HPDE6-E6E7 (cell line): Measurements from ENCODE around the gene SGO1.
"Not testable (repeated sequence)": the region's sequence is repeated elsewhere in the genome, so short reads cannot be mapped to it uniquely, and the experiment has no call there.

Experiments
- DNase-seq: peaks from one replicate; pipeline ENCODE4 v3.0.0; 2011; ENCODE audit warnings: missing footprints; ENCODE audit errors: extremely low spot score

SGO1 gene

GRCh38 chr3:20185679-20186599 lies at the start of gene SGO1:
TSS of gene SGO1 (minus strand) at chr3:20186206. CDS start at chr3:20184027, 2,179 bp downstream.
- DNase-seq = peak; percentile 75

GRCh38 chr3:20235796-20236195 lies 49.8 kb upstream of the SGO1 start:
- DNase-seq = no peak

GRCh38 chr3:20232906-20233780 lies 47.1 kb upstream of the SGO1 start:
- DNase-seq = no peak

- DNase-seq = no peak
These were observed 44.9 kb upstream of the SGO1 start for GRCh38 chr3:20230954-20231353.

GRCh38 chr3:20225769-20226168 lies 39.8 kb upstream of the SGO1 start:
- no peak for DNase-seq

GRCh38 chr3:20222274-20222673 lies 36.3 kb upstream of the SGO1 start:
- DNase-seq = no peak

GRCh38 chr3:20218215-20218614 lies 32.2 kb upstream of the SGO1 start:
- DNase-seq = no peak

GRCh38 chr3:20215636-20216035 lies 29.6 kb upstream of the SGO1 start:
- DNase-seq = no peak

- not testable (repeated sequence) for DNase-seq
These were observed 27.5 kb upstream of the SGO1 start for GRCh38 chr3:20213491-20213890.

- not testable (repeated sequence) for DNase-seq
These were observed 21.9 kb upstream of the SGO1 start for GRCh38 chr3:20207945-20208344.

GRCh38 chr3:20205898-20206297 lies 19.9 kb upstream of the SGO1 start:
- not testable (repeated sequence) for DNase-seq

- no peak for DNase-seq
These were observed 15.1 kb upstream of the SGO1 start for GRCh38 chr3:20201143-20201542.

- no peak for DNase-seq
These were observed 11.8 kb upstream of the SGO1 start for GRCh38 chr3:20197775-20198174.

- DNase-seq = no peak
These were observed 8.9 kb upstream of the SGO1 start for GRCh38 chr3:20194793-20195460.

GRCh38 chr3:20190991-20191390 lies 5.0 kb upstream of the SGO1 start:
- no peak for DNase-seq

- DNase-seq = no peak
These were observed 596 bp upstream of the SGO1 start for GRCh38 chr3:20186600-20187004.

GRCh38 chr3:20185331-20185678 lies 701 bp downstream of the SGO1 start:
- no peak for DNase-seq

GRCh38 chr3:20182206-20182605 lies 3.8 kb downstream of the SGO1 start:
- no peak for DNase-seq

- DNase-seq = no peak
These were observed 4.7 kb downstream of the SGO1 start for GRCh38 chr3:20181276-20181675.

GRCh38 chr3:20173844-20174410 lies 12.1 kb downstream of the SGO1 start:
- no peak for DNase-seq

- DNase-seq = no peak
These were observed 24.3 kb downstream of the SGO1 start for GRCh38 chr3:20161714-20162113.

GRCh38 chr3:20160230-20160629 lies 25.8 kb downstream of the SGO1 start:
- no peak for DNase-seq
